Testis (tissue), 3 donors: Measurements from ENCODE around the gene PUSL1. TPM values are rescaled to one million over a fixed set of nuclear protein-coding genes. Genes with fewer than 3 reads are reported as not detected.

ENCODE experiments used
- DNase-seq: peaks from one replicate; pipeline ENCODE4 v3.0.0-alpha.2; 2019
- H3K27ac ChIP-seq, 2 donors: fragments of 200-600 bp; sonication (generic); one replicate each; pipeline ENCODE4 v1.5.1; 2019
- H3K27me3 ChIP-seq: fragments of 200-600 bp; sonication (generic); one replicate; pipeline ENCODE4 v1.5.1; 2019
- H3K36me3 ChIP-seq: fragments of 200-600 bp; sonication (generic); one replicate; pipeline ENCODE4 v1.5.1; 2017; ENCODE audit warnings: low read depth; ENCODE audit errors: missing control alignments
- H3K4me1 ChIP-seq: fragments of 200-600 bp; sonication (generic); one replicate; pipeline ENCODE4 v1.5.1; 2019
- H3K4me3 ChIP-seq, 2 donors: fragments of 200-600 bp; sonication (generic); one replicate each; pipeline ENCODE4 v1.5.1; 2017 to 2019
- H3K9me3 ChIP-seq: fragments of 200-600 bp; sonication (generic); one replicate; pipeline ENCODE4 v1.5.1; 2017
- POLR2A ChIP-seq: fragments of 450-650 bp; IDR thresholded peaks from one replicate; pipeline ENCODE4 v1.6.1; 2017; ENCODE audit warnings: antibody characterized with exemption, mild to moderate bottlenecking, moderate library complexity
- WGBS, 2 donors: methylation state at CpG; one replicate each; pipeline ENCODE4 v1.1.5; 2018; 5-methylcytosine and 5-hydroxymethylcytosine counted together
- intact Hi-C: fragments of 100-400 bp; cut with DNase I; formaldehyde crosslinking; loops from one replicate; pipeline ENCODE4 v1.15.1; 2023; ENCODE audit warnings: low total_unique reads
- polyA plus RNA-seq: library from polyadenylated mRNA; stranded (reverse); fragments of 350-450 nt; fragmentation: Illumina TruSeq; extraction: RNeasy Lipid Tissue Mini Kit (QIAGEN cat#74804); gene quantifications from one replicate; pipeline ENCODE4 v1.2.3, GENCODE V29; 2014; ENCODE audit warnings: low read depth, low replicate concordance; ENCODE audit not compliant: insufficient read depth
- total RNA-seq, 2 donors: library from RNA; depleted of rRNA; stranded (reverse); fragments of >200 nt; gene quantifications; one replicate each; pipeline ENCODE4 v1.2.3, GENCODE V29; 2016
- TF ChIP-seq, protein P1 (sequence below), 3 experiments: fragments of 450-650 bp in 2 of 3; fragments of 200-600 bp in 1 of 3; sonication (generic) in 1 of 3; IDR thresholded peaks; one replicate each; pipeline ENCODE4 v1.5.1; 2016 to 2019; ENCODE audit warnings: antibody characterized with exemption in 3 of 3, mild to moderate bottlenecking in 2 of 3, moderate library complexity in 1 of 3

Gene PUSL1
- total and polyA plus RNA-seq, 3 donors from 2014 or later: 12.4 to 39.0 (median 35.4) TPM

DNA sequence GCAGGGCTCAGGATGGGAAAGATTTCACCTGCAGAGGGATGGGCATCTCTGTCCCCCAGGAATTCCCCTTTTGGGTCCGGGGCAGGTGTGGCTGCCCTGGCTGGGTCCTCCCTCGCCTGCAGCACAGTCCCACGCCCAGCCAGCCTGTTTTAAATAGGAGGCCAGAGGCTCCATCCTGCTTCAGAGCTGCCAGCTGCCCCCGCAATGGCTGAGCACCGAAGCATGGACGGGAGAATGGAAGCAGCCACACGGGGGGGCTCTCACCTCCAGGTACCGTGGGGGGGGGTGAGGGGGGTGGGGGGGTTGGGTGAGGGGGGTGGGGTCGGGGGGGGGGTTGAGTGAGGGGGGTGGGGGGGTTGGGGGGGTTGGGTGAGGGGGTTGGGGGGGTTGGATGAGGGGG is 24.6 kb upstream of the PUSL1 start:
- intact Hi-C loops: no loop called here
- H3K9me3 ChIP-seq: no peaks in the 10 kb centered on the region
- DNase-seq: no peak
- H3K4me1 ChIP-seq: peaks cover 11% of the 10 kb centered on the region
- no peaks in the 10 kb centered on the region for H3K27me3 ChIP-seq
- no peaks in the 10 kb centered on the region for H3K36me3 ChIP-seq
- no peak overlapping the region for H3K27ac ChIP-seq
- 37% methylated on average over 4 of the region's 9 CpGs; no CpG with 5 or more reads in 1 of the 2 donors for WGBS, 2 donors
- H3K4me3 ChIP-seq: no peak overlapping the region
- TF ChIP-seq POLR2A: no peak
- TF ChIP-seq, protein P1, sequence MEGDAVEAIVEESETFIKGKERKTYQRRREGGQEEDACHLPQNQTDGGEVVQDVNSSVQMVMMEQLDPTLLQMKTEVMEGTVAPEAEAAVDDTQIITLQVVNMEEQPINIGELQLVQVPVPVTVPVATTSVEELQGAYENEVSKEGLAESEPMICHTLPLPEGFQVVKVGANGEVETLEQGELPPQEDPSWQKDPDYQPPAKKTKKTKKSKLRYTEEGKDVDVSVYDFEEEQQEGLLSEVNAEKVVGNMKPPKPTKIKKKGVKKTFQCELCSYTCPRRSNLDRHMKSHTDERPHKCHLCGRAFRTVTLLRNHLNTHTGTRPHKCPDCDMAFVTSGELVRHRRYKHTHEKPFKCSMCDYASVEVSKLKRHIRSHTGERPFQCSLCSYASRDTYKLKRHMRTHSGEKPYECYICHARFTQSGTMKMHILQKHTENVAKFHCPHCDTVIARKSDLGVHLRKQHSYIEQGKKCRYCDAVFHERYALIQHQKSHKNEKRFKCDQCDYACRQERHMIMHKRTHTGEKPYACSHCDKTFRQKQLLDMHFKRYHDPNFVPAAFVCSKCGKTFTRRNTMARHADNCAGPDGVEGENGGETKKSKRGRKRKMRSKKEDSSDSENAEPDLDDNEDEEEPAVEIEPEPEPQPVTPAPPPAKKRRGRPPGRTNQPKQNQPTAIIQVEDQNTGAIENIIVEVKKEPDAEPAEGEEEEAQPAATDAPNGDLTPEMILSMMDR (IDR thresholded peaks at IDR 0.05): no peak

DNA sequence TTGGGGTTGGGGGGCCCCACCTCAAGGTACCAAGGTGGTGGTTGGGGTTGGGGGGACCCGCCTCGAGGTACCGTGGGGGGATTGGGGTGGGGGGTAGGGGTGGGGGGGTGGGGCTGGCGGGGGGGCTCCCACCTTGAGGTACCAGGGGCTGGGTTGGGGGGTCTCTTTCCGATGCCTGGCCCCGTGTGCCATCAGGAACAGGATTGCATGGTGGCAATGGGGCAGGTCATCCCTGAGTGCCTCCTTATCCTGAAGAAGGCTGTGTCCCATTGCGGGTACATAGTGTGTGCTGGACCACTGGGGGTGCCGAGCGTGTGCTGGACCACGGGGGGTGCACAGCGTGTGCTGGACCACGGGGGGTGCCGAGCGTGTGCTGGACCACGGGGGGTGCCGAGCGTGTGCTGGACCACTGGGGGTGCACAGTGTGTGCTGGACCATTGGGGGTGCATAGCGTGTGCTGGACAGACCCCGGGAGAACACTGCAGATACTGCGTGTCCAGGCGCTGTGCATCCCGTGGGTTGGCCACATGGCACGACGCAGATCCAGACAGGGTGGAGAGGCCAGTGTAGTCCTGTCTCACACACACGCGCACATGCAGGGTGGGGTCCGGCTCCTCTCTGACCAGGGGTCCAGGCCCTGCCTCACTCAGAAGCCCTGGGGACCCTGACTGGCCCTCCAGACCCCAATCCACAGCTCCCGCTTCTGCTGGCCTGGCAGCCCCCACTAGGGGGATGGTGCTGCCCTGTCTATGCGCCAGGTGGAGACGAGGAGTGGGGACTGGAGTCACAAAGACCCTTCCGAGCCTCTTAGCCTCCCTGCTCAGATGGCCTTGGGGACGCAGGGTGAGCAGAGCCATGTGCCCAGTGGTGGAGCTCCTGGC is 23.9 kb upstream of the PUSL1 start:
- H3K4me1 ChIP-seq: peaks cover 11% of the 10 kb centered on the region
- no peaks in the 10 kb centered on the region for H3K36me3 ChIP-seq
- no peak for TF ChIP-seq POLR2A
- TF ChIP-seq, protein P1 (IDR thresholded peaks at IDR 0.05): no peak
- no peaks in the 10 kb centered on the region for H3K9me3 ChIP-seq
- 81 to 86% methylated on average over 12 to 28 of the region's 32 CpGs for WGBS, 2 donors
- intact Hi-C loops: no loop called here
- DNase-seq: no peak
- H3K27ac ChIP-seq: no peak overlapping the region
- no peak overlapping the region for H3K4me3 ChIP-seq
- H3K27me3 ChIP-seq: no peaks in the 10 kb centered on the region

- Histone ChIP-seq H3K4me3 (no peak overlapping the region), H3K9me3 (no peaks in the 10 kb centered on the region), H3K36me3 (no peaks in the 10 kb centered on the region), H3K27me3 (no peaks in the 10 kb centered on the region), H3K27ac (no peak overlapping the region), H3K4me1 (peaks cover 11% of the 10 kb centered on the region)
- intact Hi-C loops: no loop called here
- DNase-seq: no peak
- WGBS, 2 donors: 93 to 94% methylated on average over 10 to 22 of the region's 22 CpGs
- no peak for TF ChIP-seq POLR2A
- TF ChIP-seq, protein P1 (IDR thresholded peaks at IDR 0.05): no peak
These were observed 23.3 kb upstream of the PUSL1 start for GRCh38 chr1:1285102-1285571.

- no peaks in the 10 kb centered on the region for H3K36me3 ChIP-seq
- no peaks in the 10 kb centered on the region for H3K27me3 ChIP-seq
- intact Hi-C loops: no loop called here
- DNase-seq: no peak
- TF ChIP-seq, protein P1 (IDR thresholded peaks at IDR 0.05): no peak
- no peak for TF ChIP-seq POLR2A
- no peak overlapping the region for H3K4me3 ChIP-seq
- no peak overlapping the region for H3K27ac ChIP-seq
- 76% methylated on average over 33 of the region's 37 CpGs; no CpG with 5 or more reads in 1 of the 2 donors for WGBS, 2 donors
- H3K4me1 ChIP-seq: peaks cover 14% of the 10 kb centered on the region
- no peaks in the 10 kb centered on the region for H3K9me3 ChIP-seq
These were observed 22.6 kb upstream of the PUSL1 start for GRCh38 chr1:1285611-1286311.
